HG03575 (cell line): Measurements from ENCODE around the gene GTF2A1L.
"Not testable (repeated sequence)": the region's sequence is repeated elsewhere in the genome, so short reads cannot be mapped to it uniquely, and the experiment has no call there.

ENCODE experiments used
- ATAC-seq: cut with Tn5 transposase; IDR thresholded peaks from one replicate; pipeline ENCODE4 v1.9.1; 2021; ENCODE audit not compliant: unreplicated experiment, insufficient number of reproducible peaks, low FRiP score; ENCODE audit errors: extremely low read depth

The GTF2A1L gene

DNA sequence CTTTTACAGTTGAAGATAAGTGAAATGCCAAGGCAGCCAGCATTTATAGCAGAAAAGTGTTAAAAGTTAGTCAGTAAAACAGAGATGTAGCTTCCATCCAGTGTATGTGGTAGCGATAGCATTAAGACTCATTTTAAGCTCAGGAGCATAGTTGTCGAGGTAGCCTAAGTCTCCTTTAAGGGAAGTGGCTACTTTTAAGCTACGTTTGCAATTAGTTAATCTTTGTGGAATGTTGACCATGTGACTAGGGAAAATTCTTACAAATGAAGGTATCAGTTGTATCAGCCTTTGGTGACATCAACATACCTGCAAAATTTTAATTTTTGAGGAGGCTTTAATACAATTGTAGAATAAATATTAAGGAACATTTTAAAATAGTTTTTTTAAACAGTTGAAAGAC, 76.0 kb downstream of the GTF2A1L start:
- ATAC-seq: no peak

DNA sequence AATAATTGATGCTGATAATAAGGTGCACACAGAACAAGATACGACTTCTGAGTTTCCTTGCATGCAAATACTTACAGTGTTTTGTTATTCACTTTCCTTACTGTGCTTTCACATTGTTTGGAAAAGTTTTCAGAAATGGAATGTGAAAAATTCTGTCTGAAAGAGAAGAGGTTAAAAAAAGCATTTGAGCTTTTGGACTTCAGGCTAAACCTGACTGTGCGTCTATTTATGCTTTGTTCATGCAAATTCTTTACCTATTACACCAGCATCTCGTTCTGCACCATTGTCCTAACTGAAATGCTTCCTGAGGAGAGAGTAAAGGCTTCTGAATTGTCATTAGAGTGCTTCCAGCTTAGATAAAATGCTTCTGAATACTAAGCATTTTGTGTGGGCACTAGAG, 76.5 kb downstream of the GTF2A1L start:
- ATAC-seq: no peak

DNA sequence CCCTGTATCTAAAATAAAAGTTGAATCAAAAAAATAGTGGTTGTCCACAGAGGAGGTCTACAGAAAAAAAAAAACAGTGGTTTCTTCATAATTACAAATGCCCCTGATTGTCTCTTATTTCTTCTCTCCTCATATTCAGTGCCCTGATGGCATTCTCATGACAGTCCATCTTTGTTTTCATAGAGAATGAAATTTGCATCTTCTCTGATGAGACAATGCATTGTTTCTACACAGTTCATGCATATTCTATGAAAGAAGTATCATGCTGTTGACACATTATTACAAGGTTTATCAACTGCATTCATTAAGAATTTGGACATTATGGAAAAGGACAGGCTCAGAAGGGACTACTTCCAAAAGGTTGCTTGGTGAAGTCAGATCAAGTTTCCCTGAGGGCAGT, 78.3 kb downstream of the GTF2A1L start:
- ATAC-seq: no peak

DNA sequence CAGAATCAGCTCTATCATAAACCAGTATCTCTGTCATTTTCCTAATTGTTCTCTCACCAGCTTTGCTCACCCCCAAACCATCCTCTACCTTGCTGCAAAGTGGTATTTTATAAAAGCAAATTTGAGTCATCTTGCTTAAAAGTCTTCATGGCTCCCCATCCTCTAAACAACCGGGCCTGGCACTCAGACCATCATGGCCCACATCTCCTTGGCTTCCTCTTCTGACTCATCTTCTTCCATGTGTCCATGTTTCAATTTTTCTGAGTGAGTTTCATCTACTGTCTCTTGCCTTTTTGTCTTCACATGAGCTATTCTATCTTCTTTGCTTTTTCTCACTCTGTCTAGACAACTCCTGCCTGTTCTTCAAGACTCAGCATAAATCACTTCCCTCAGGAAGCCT, 79.2 kb downstream of the GTF2A1L start:
- ATAC-seq: no peak

DNA sequence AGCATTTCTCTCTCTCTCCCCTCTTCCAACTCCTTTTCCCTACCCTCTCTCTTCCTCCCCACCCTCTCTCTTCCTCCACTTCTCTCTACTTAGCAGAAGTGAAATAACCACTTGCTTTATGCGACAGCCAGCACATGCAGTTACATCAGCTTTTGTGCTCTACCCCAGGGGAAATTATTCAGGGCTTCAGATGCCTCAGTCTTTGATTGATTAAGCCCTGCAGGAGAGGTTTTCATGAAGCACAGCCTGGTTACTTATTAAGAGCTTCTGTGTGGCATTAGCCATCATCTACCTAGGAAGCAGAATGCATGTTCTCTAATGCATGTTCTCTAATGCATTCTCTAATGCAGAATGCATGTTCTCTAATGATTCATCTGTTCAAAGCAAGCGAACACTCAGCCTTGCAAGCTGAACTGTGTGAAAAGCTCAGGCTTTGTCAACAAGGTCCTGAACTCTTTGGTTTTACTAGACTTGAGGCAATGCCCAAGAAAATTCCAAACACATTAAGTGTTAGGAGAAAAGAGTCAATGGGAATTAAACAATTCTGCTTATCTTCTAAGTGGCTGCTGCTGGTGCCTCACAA, 81.8 kb downstream of the GTF2A1L start:
- no peak for ATAC-seq

DNA sequence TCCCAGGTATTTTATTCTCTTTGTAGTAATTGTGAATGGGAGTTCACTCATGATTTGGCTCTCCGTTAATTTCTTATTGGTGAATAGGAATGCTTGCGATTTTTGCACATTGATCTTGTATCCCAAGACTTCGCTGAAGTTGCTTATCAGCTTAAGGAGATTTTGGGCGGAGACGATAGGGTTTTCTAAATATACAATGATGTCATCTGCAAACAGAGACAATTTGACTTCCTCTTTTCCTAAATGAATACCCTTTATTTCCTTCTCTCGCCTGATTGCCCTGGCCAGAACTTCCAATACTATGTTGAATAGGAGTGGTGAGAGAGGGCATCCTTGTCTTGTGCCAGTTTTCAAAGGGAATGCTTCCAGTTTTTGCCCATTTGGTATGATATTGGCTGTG, 86.0 kb downstream of the GTF2A1L start:
- not testable (repeated sequence) for ATAC-seq

DNA sequence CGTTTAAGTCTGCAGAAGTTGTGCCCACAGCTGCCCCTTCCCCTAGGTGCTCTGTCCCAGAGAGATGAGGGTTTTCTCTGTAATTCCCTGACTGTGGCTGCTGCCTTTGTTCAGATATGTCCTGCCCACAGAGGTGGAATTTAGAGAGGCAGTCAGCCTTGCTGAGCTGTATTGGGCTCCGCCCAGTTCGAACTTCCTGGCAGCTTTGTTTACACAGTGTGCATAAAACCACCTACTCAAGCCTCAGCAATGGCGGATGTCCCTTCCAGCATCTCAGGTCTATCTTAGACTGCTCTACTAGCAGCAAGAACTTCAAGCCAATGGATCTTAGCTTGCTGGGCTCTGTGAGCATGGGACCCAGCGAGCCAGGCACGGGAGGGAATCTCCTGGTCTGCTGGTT, 89.8 kb downstream of the GTF2A1L start:
- no peak for ATAC-seq

DNA sequence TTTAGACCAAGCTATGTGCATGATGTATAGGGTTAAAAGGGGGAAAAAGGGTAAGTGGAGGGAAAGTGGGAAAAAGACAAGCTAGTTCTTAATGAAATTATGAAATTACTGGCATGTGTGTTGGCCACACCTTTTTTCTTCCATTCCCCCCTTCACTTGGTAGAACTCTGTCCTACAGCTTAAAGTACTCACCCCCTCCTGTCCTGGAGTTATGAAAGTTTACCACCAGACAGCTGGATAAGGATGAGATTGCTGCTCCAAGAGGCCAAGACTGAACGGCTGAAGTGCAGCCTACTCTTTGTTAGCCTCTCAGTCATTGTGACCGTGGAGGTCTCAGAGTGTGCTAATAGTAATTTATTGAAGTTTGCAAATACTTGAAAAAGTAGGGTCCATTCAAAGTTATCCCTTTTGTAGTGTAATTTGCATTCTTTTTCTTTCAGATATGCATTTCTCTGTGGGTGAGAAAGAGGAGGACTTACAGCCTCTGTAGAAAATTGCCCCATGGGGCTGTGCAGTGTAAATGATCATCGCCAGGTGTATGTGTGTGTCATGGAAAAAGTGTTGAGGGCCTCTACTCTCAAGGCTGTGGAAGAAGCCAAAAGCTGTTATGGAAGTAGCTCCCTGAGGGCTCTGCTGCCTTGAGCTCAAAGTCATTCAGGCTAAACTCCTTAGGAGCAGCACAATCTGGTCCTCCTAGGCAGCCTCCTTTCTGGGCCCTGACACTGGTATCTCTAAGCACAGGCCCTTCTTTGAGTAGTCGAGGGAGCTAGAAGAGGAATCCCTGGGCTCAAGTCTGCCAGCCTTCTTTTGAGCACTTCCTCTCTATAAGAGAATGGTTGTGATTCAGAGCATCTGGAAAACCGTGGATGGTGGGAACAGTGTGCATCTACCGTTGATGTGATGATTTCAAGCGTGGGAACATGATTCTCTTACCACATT, 91.7 kb downstream of the GTF2A1L start:
- no peak for ATAC-seq

DNA sequence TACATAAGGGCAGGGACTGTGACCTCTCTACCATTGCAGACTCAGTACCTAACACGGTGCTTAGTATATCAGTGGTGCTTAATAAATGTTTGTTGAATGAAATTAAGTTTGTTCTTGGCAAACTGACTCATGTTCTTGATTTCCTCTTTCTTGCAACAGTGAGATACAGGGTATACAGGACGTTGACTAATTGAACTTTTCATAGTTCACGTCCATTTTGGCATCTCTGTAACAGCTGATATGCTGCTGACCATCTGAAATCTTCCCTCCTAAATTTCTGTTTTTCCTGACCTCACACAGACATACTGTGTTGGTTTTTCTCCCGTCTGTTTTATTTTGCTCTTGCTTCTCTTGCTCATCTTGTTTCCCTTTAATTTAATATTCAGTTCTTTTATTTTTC, 93.7 kb downstream of the GTF2A1L start:
- no peak for ATAC-seq

DNA sequence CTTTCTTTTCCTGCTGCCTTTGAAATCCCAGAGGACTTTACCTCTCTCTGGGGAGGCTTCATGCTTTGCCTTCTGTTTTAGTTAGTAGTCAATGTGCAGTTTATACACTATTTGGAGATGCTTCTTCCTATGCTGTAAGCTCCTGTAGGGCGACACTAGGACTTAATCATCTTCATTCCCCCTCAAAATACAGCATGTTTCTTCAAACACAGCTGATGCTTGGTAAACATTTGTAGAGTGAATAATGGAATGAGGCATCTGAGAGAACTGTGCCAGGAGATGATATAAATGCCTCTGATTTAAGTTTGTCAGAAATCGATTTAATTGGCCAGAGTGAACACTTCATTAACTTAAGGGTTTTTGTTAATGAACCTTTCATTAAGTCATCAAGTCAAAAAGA, 94.5 kb downstream of the GTF2A1L start:
- no peak for ATAC-seq

DNA sequence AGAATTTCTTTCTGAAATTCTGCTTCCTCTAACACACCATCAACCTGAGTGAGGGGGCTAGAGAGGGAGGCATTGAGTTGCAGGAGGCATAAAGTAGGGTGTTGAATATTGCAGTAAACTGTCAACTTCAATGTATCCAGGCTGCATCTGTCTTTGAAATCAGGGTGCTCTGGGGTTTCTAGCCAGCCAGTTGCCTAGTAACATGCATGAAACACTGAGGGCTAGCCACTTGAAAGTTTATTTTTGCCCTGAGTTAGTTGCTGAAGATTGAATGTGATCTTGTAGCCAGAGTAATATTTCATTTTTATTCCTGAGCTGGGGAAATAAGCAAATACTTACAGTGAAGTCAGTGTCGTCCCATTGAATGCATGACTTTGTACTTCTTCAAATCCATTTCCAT, 96.0 kb downstream of the GTF2A1L start:
- no peak for ATAC-seq

DNA sequence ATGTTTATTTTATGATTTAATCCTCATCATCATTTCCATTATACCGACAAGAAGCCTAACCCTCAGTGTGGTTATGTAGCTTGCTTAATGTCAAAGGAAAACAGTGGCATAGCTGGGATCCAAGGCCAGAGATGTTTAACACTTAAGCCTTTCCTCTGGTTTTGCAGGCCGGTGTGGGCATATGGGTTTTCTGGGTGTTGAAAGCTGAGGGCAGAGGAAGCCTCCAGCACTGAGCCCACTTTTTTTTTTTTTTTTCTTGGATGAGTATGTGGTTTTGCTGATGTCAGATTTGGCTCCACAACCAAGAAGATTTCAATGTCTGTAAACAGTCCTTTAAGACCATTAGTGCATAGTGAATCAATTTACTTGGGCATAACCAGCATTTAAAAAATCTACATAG, 96.6 kb downstream of the GTF2A1L start:
- ATAC-seq: no peak

DNA sequence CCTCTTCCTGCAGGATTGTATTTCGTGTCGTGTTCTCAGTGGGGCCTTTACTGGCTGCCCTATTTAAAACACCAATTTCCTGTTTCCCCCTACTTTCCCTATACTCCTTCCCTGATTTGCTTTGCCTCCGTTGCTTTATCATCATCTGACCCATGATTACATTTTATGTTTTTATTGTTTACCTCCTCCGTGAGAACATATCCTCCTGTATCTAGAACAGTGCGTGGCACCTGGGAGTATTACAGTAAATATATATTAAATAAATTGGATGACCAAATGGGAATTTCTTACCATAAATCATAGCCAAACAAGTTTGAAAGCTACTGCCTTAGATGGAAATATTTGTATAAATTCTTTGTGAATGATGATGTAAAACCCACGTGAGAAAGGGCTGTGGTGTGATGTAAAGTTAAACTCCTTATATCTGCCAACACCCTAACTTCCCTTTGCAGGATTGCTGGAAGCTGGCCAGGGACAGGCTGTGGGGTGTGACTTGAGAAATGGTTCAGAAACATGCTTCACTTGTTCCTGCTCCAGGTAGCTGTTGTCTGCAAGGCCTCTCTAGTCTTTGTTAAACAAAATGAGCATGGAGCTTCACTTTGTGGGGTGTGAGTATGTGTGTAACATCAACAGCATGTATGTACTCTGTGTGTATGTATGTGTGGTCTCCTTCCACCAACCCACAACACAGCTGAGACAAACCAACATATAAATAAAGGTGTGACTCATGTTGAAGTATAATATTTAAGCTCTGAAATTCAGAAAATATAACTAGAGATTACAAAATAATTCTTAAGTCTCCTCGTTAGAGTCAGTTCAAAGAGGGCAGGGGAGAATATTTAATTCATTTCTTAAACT, 97.6 kb downstream of the GTF2A1L start:
- ATAC-seq: no peak

DNA sequence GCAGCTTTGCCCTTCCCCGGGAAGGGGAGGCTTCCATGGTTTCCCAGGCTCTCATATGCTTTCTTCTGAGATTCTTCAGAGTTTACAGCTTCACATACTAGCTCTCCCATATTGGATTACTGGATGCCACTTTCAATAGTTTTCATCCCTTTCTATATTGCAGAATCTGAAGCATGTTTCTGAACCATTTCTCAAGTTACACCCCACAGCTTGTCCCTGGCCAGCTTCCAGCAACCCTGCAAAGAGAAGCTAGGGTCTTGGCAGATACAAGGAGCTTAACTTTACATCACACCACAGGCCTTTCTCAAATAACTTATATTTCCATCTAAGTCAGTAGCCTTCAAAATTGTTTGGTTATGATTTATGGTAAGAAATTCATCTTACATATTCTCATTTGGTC, 98.3 kb downstream of the GTF2A1L start:
- ATAC-seq: no peak

DNA sequence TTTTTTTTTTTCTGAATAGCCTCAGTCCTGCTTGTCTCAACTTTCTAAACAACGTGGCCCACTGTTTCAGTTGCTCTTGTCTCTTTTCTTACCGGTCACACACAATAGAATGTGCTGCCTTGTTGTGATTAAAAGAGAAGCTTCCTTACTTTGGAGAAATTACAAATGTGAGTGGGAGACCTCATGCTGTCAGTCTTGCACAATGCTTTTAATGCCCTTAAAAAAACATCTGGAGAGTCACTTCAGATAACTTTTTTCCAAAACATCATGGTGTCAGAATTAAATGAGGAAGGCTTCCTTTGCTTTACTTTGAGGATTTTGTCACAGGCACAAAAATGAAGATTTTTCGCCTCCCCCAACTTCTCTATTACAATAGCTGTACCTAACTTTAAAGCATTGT, 100.2 kb downstream of the GTF2A1L start:
- no peak for ATAC-seq

DNA sequence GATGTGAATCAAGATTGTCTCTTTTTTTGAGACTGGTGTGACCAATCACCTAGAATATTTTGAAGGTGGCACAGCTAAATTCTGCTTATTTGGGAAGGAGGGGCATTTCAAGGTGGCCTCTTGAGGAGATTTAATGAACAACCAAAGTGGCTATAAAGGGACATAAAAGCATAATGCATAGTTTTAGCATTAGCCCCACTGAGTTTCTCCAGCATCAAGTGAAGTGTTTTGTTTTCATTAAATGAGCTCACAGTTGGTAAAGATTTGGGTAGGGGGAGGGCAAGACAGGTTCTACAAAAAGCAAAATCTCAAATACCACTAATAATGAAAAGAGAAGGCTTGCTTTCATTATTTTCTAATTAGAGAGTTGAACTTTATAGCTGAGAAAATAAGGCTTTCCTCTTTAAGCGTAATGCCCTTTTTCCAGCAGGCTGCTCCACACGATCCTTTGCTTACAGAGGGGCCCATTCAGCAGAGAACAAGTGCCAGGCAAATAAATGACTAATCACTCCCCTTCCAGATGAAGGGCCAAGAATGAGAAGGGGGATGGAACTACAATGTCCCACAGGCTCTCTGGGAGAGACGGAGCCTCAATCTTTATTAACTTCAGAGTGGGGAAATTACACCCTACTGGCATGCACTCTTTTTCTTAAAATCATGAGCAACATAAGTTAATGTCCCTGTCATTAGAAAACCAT, 102.0 kb downstream of the GTF2A1L start:
- ATAC-seq: no peak

DNA sequence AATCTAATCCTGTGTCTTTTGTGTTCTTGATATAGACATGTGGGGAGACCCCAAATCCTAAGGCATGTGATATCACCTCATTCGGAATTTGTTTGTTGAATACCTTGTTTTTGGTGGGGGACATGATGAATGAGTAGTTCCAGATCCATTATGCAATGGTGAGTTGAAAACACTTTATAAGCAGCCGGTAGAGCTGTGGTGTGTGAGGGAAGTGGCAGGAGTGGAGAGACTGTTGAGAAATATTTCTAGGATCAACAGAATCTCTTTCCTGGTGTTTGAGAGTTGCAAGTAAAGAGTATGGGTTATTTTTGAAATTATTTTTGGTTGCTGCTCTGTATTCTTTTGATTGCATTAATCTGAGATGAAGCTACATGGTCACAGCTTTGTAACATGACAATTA, 103.5 kb downstream of the GTF2A1L start:
- ATAC-seq: no peak

DNA sequence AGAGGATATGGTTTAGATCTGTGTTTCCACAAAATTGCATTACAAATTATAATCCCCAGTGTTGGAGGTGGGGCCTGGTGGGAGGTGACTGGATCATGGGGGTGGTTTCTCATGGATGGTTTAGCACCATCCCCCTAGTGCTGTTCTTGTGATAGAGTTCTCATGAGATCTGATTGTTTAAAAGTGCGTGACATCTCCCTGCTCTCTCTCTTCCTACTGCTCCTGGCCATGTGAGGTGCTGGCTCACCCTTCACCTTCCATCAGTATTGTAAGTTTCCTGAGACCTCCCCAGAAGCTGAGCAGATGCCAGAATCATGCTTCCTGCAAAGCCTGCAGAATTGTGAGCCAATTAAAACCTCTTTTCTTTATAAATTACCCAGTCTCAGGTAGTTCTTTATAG, 104.7 kb downstream of the GTF2A1L start:
- ATAC-seq: no peak

DNA sequence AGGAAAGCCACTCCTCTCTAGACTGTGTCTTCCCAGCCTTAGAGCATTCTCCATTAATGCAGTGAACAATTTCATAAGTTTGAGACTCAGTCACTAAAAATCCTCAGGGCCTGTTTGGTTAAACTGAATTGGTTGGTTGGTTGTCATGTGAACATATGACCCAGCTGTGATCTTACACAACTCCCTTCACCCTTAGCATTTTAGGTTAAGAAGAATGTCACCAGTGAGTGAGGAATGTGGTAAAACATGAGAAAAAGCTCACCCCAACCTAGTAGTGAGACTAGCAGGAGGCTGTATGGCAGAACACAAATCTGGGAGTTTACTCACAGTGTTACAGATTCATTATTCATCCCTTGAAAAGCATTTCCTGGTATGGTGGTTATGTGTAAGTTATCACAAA, 105.5 kb downstream of the GTF2A1L start:
- no peak for ATAC-seq
